HG02610 (cell line): ENCODE results near the gene TRMT1.

ENCODE experiments used
- ATAC-seq: cut with Tn5 transposase; IDR thresholded peaks from one replicate; pipeline ENCODE4 v1.9.1; 2021; ENCODE audit warnings: mild to moderate bottlenecking, moderate library complexity; ENCODE audit not compliant: unreplicated experiment

Gene TRMT1

GRCh38 chr19:13057147-13057572 is 59.4 kb downstream of the TRMT1 start:
- no peak for ATAC-seq

GRCh38 chr19:13056052-13056660 is 60.4 kb downstream of the TRMT1 start:
- ATAC-seq = no peak

- ATAC-seq = no peak
Observed at GRCh38 chr19:13055213-13056051, 61.1 kb downstream of the TRMT1 start.
